Epithelial cell of esophagus (primary cell): ENCODE measurements around the gene MEPCE.
"Not testable (repeated sequence)": the region's sequence is repeated elsewhere in the genome, so short reads cannot be mapped to it uniquely, and the experiment has no call there.

Experiments used
- DNase-seq: peaks from one replicate; pipeline ENCODE4 v3.0.0; 2010; ENCODE audit warnings: low read depth
- H3K4me3 ChIP-seq: 2 replicates; pipeline ENCODE4 v1.5.1; 2011; ENCODE audit warnings: mild to moderate bottlenecking, low read length, control low read depth
- CTCF ChIP-seq: IDR thresholded peaks from 2 replicates; pipeline ENCODE4 v1.5.1; 2011; ENCODE audit warnings: low read depth, mild to moderate bottlenecking, low read length, control low read depth, inconsistent platforms; ENCODE audit not compliant: insufficient read depth; ENCODE audit errors: missing control alignments

The MEPCE gene

DNA sequence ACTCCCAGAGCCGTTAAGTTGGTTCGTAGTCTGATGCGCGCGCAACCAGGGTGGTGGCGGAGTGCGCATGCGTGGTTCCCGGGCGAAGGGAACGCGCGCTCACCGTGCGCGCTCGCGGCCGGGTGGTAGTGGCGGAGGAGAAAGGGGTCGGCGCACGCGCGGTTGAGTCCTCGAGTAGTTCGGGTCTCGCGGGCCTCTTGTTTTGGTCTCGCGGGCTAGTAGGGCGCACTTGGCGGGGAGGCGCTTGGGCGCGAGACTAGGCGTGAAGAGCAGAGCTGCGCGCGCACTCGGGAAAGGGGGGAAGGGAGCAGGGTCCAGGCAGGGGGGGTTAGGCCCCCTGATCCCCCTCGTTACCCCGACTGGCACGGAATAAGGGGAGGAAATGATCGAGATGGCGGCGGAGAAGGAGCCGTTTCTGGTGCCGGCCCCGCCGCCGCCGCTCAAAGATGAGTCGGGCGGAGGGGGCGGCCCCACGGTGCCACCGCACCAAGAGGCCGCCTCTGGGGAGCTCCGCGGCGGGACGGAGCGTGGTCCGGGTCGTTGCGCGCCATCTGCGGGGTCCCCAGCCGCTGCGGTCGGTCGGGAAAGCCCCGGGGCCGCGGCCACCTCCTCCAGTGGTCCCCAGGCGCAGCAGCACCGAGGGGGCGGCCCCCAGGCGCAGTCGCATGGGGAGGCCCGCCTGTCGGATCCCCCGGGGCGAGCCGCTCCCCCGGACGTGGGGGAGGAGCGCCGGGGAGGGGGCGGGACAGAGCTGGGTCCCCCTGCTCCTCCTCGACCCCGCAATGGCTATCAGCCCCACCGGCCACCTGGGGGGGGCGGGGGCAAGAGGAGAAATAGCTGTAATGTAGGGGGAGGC is at the start of gene MEPCE:
Gene MEPCE, plus strand, starts transcription at position 195 of the 856 bp plus-strand sequence. Its CDS starts 188 bp downstream, at position 383.
- peak; percentile 90 for DNase-seq
- TF ChIP-seq CTCF: no peak
- H3K4me3 ChIP-seq: peak within 1 kb of the TSS; percentile 86

GRCh38 chr7:100380196-100380595 is 49.4 kb upstream of the MEPCE start:
- TF ChIP-seq CTCF: no peak
- DNase-seq: no peak
- H3K4me3 ChIP-seq: no peak overlapping the region

GRCh38 chr7:100381531-100382233 is 47.9 kb upstream of the MEPCE start:
- H3K4me3 ChIP-seq, DNase-seq: not testable (repeated sequence)

DNA sequence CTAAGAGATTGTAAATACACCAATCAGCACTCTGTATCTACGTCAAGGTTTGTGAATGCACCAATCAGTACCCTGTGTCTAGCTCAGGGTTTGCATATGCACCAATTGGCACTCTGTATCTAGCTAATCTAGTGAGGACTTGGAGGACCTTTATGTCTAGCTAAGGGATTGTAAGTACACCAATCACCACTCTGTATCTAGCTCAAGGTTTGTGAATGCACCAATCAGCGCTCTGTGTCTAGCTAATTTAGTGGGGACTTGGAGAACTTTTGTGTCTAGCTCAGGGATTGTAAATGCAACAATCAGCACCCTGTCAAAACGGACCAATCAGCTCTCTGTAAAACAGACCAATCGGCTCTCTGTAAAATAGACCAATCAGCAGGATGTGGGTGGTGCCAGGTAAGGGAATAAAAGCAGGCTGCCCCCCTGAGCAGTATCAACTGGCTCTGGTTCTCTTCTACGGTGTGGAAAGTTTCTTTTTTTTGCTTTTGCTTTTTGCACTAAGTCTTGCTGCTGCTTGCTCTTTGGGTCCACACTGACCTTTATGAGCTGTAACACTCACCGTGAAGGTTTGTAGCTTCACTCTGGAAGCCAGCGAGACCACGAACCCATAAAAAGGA is 47.3 kb upstream of the MEPCE start:
- peak; percentile 47 for DNase-seq
- H3K4me3 ChIP-seq: not testable (repeated sequence)

DNA sequence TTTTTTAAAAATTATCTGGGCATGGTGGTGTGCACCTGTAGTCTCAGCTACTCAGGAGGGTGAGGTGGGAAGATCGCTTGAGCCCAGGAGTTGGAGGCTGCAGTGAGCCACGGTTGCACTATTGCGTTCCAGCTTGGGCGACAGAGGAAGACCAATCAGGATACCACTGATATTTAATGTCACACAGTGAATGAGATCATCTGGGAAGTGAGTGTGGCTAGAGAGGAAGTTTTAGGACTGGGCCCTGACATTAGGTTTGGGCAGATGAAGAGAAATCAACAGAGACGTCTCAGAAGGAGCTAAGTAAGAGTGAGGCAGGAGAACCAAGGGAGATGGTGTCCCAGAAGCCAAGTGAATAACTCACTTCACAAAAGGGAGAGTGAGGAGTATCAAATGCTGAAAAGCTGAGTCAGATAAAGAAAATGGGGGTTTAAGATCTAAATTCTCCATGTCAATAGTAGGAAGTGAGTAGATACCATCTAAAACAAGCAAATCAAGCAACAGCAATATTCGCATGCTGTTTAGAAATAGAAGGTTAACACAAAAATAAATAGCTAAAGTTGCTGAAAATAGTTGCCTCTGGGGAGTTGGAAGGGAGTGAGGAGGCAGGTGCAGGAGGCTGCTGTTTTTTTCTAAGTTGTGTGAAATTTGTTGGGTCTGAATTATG is 44.9 kb upstream of the MEPCE start:
- no peak for DNase-seq
- TF ChIP-seq CTCF: no peak
- H3K4me3 ChIP-seq: no peak overlapping the region

- no peak for DNase-seq
- no peak overlapping the region for H3K4me3 ChIP-seq
- no peak for TF ChIP-seq CTCF
Measured at GRCh38 chr7:100386940-100387339, 42.7 kb upstream of the MEPCE start.

DNA sequence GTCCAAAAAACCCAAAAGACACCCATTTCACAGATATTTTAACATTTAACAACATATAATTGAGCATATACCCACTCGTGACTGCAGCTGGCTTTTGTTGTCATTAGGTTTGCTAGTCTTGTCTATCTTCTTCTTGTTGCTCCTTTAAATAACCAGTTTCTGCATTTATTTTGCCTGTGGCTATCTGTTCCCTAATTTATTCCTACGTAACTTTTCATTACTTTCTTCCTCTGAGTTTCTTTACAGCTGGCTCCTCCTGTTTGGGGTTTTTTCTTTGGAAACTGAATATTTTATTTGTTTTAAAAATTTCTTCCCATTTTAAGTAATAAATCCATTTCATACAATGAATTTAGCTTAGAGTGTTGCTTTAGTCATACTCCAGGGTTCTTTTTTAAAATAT is 41.9 kb upstream of the MEPCE start:
- no peak overlapping the region for H3K4me3 ChIP-seq
- DNase-seq: no peak
- no peak for TF ChIP-seq CTCF
